ENCODE results near the gene LAMA3.
"Not testable (repeated sequence)": the region's sequence is repeated elsewhere in the genome, so short reads cannot be mapped to it uniquely, and the experiment has no call there.

Gene LAMA3

GRCh38 chr18:23735021-23735464 is 45.8 kb downstream of the LAMA3 start:
- no peak for DNase-seq

- DNase-seq = no peak
These were observed 48.3 kb downstream of the LAMA3 start for GRCh38 chr18:23737578-23737977.

GRCh38 chr18:23738151-23738550 is 48.9 kb downstream of the LAMA3 start:
- no peak for DNase-seq

GRCh38 chr18:23738575-23738974 is 49.3 kb downstream of the LAMA3 start:
- no peak for DNase-seq

- DNase-seq = no peak
These were observed 51.0 kb downstream of the LAMA3 start for GRCh38 chr18:23740105-23740830.

GRCh38 chr18:23741967-23742366 is 52.7 kb downstream of the LAMA3 start:
- not testable (repeated sequence) for DNase-seq

- DNase-seq = no peak
These were observed 54.6 kb downstream of the LAMA3 start for GRCh38 chr18:23743733-23744333.

- no peak for DNase-seq
These were observed 56.1 kb downstream of the LAMA3 start for GRCh38 chr18:23745366-23745765.

- DNase-seq = no peak
These were observed 57.6 kb downstream of the LAMA3 start for GRCh38 chr18:23746851-23747250.

- DNase-seq = no peak
These were observed 63.1 kb downstream of the LAMA3 start for GRCh38 chr18:23752363-23752762.

- DNase-seq = no peak
These were observed 63.5 kb downstream of the LAMA3 start for GRCh38 chr18:23752796-23753195.

- no peak for DNase-seq
These were observed 67.6 kb downstream of the LAMA3 start for GRCh38 chr18:23756590-23757436.

GRCh38 chr18:23757437-23757733 is 68.1 kb downstream of the LAMA3 start:
- no peak for DNase-seq

- no peak for DNase-seq
These were observed 69.0 kb downstream of the LAMA3 start for GRCh38 chr18:23758281-23758680.

- DNase-seq = no peak
These were observed 72.7 kb downstream of the LAMA3 start for GRCh38 chr18:23761941-23762340.

GRCh38 chr18:23763343-23763742 is 74.1 kb downstream of the LAMA3 start:
- DNase-seq = no peak

GRCh38 chr18:23765931-23766330 is 76.7 kb downstream of the LAMA3 start:
- no peak for DNase-seq

- no peak for DNase-seq
These were observed 83.2 kb downstream of the LAMA3 start for GRCh38 chr18:23772327-23773024.

- DNase-seq = no peak
These were observed 87.1 kb downstream of the LAMA3 start for GRCh38 chr18:23776306-23776705.

GRCh38 chr18:23778828-23779227 is 89.6 kb downstream of the LAMA3 start:
- no peak for DNase-seq

- DNase-seq = no peak
These were observed 90.5 kb downstream of the LAMA3 start for GRCh38 chr18:23779696-23780303.

- no peak for DNase-seq
These were observed 95.6 kb downstream of the LAMA3 start for GRCh38 chr18:23784832-23785245.

GRCh38 chr18:23793051-23793450 is 103.8 kb downstream of the LAMA3 start:
- no peak for DNase-seq

Measured in CD4-positive, alpha-beta T cell treated with Interferon alpha-2 for 1 hour (primary cell).